RKO (cell line): ENCODE results near the gene OLR1.
A peak's percentile ranks its signal among the peaks of the same experiment; 100 is the strongest.

Experiments
- DNase-seq: peaks from one replicate; pipeline ENCODE4 v3.0.0-alpha.2; 2016; ENCODE audit warnings: low spot score

The OLR1 gene

DNA sequence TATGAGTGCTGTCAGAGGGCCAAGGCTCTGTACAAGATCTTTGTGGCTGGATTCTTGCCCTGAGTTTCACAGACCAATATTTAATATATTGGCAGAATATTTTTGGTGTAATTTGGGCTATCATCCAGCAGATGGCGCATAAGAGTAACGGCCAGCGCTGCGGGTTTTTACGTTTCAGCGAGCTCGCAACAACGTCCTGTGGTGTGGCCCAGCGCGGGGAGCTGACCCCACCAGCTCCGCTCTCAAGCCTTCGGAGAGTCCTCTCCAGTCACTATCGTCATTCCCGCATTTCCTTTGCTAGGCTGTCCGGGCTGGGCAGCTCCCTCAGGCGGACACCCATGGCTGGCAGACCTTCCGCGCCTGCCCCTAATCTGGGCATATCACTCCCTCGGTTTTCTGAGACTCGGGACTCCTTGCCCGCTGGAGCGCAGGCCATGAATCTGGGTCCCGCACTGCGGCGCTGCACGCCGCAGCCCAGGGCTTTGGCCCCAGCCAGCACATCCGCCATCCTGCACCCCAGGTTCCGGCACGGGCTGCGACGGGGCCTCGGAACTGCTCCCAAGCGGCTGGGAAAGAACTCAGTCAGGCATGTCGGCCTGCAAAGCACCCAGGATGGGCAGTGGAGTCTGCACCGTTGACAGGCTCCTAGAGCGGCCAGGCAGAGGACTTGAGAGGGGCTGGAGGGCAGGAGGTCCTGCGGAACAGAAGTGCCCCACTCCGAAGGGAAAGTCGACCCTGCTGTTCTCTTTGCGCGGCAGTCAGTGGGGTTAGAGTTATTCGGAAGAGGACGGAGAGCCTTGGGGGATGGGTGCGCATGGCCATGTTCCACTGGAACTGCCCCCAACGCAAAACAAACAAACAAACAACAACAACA lies 18.4 kb downstream of the OLR1 start:
- peak; percentile 42 for DNase-seq

DNA sequence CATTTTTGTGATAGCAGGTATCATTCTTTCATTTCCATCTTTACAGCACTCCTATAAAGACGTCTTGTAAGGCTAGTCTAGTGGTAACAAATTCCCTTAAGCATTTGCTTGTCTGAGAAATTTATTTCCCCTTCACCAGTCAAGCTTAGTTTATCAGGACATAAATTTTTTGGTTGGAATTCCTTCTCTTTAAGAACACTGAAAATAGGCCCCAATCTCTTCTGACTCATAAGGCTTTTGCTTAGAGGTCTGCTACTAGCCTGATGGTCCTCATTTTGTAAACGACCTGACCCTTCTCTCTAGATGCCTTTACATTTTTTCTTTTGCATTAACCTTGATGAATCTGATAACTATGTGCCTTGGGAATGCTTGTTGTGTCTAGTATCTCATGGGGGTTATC lies 20.3 kb downstream of the OLR1 start:
- no peak for DNase-seq

DNA sequence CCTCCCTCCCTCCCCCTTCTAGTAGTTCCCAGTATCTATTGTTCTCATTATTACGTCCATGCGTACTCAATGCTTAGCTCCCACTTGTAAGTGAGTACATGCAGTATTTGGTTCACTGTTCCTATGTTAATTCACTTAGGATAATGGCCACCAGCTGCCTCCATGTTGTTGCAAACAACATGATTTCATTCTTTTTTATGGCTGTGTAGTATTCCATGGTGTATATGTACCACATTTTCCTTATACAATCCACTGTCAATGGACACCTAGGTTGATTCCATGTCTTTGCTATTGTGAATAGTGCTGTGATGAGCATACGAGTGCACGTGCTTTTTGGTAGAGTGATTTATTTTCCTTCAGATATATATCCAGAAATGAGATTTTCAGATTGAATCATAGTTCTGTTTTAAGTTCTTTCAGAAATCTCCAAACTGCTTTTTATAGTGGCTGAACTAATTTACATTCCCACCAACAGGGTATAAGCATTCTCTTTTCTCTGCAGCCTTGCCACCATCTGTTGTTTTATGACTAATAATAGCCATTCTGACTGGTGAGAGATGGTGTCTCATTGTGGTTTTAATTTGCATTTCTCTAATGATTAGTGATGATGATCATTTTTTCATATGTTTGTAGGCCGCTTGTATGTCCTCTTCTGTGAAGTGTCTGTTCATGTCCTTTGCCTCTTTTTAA lies 24.1 kb downstream of the OLR1 start:
- DNase-seq = no peak

DNA sequence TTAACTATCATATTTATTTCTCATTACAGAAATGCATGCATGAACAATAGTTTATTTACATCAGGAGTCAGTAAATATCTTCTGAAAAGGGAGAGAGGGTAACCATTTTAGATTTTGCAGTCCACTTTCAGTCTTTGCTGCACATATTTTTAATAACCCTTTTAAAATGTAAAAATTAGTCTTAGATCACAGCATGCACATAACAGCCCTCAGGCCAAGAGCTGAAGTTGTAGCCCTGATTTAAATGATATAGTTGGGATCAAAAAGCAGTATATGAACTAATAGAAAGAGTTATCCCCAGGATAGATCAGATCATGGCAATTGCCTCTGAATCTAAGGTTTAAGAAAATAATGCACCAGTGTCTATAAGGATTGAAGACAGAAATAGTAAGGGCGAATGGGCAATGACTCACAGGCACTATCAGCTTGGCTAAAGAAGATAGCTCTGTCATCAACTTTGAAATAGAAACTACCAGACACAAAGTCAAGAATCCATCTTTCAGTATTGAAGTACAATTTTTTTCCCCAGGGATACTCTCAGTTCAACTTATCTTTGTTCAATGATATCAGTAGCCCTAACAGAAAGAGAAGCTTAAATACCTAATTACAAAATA lies 28.8 kb downstream of the OLR1 start:
- no peak for DNase-seq

DNA sequence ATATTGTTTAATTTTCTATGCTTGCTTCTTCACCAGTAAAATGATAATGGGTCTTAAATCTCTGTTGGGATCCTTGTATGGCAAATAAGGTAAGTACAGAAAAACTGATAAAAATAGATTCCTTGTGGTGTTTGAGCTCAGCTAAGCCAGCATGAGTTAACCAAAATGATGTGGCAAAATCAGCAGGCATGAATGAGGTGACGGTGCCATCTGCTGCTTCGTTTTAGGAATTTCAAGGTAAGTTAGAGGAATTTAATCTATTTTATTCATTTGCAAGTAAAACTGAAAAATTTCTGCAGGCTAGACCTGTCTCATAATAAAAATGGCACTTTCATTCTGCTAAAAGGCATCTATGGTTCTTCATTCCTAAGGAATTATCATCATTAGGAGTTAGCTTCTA lies 31.9 kb downstream of the OLR1 start:
- DNase-seq = peak; percentile 72

DNA sequence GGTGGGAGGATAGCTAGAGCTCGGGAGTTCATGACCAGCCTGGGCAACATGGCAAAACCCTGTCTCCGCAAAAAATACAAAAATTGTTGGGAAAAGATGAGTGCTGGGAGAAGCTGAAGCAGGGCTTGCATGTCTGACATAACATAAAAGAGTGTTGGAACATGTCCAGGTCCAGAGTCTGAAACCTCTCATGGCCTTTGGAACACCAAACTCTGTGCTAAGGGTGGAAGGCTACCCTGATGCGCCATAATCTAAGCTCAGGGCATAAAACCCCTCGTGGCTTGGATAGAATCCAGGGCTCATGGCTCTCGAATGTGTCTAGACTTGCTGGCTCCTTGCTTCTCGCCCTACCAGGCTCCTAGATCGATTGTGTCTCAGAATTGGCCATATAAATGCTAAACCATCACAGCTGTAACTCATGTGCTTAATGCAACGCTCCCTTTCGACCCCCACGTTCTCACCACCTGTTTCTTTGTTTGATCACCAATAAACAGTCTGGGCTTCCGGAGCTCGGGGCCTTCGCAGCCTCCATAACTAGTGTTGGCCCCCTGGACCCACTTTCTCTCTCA lies 35.2 kb downstream of the OLR1 start:
- DNase-seq = no peak

DNA sequence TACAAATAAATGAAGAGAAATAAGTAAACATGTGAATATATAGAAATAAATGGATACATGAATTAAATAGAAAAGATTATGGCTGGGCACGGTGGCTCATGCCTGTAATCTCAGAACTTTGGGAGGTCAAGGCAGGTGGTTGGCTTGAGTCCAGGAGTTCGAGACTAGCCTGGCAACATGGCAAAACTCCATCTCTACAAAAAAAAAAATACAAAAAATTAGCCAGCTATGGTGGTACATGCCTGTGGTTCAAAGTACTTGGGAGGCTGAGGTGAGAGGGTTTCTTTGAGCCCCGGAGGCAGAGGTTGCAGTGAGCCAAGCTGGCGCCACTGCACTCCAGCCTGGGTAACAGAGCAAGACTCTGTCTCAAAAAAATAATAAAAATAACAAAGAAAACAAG lies 36.8 kb downstream of the OLR1 start:
- DNase-seq = no peak

DNA sequence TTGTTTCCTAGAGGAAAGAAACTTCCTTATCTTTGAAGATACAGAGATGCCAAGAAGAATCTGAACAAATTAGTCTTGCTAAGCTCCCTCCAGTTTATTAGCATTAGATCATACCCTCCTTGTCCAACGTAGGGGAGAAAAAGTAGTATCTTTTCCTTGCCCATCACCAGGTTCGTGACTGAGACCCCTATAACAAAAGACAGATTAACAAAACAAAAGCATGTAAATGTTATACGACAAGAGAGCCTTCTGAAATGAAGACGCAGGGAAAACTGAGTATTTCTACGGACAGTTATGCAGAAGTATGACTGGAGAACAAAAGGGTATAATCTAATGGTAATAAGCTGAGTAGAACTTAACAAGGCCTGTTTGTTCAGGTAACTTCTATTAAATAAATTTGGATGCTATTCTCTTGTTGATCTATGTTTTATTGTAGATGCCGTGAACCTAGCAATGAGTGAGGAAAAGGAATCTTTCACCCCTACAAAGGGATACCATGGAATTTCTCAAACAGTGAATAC lies 39.0 kb downstream of the OLR1 start:
- no peak for DNase-seq

DNA sequence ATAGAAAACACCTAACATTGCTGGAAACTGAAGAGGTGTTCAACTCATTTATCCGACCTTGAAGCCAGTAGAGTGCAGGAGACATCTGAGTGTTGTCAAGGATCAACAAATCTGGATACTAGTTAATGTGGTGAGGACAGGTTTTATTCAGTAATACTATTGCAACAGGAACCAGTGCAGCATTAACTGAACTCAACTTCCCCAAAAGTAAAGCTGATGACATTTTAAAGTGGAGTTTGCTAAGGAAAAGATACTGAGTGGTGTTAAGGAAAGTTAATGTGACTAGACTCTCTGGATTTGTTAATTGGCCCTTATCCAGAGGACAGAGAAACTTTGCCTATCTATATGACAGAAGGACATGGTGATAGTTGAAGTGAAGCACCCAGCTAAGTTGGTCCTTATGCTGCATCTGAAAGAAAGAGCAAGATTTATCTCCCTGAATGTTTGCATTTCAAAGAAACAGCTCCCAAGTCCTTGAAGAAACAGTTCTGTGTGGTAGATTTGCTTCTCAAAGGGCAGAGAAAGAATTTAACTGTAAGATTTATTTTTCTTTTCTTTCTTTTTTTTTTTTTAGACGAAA lies 40.7 kb downstream of the OLR1 start:
- DNase-seq = no peak

DNA sequence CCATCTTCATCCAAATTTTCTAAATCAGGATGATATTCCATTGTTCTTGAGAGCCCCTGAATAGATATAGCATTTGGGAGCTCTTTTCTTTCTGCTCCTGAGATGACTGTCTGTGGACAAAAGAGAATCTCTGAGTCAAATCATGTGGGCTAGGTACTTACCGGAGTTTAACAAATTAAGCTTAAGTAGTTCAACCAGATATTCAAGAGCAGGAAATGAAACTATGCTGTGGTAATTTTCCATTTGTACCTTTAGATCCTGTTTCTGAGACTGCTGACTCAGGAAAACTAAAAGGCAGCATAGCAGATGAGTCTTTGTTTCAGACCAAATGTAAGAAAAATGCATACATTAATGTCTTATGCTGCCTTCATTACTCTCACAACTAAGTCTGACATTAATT lies 41.9 kb downstream of the OLR1 start, which contains the start of gene CLEC7A:
Gene CLEC7A, minus strand, starts transcription at position 158 of the 400 bp plus-strand sequence. Its CDS starts 117 bp downstream, at position 41.
- no peak for DNase-seq

DNA sequence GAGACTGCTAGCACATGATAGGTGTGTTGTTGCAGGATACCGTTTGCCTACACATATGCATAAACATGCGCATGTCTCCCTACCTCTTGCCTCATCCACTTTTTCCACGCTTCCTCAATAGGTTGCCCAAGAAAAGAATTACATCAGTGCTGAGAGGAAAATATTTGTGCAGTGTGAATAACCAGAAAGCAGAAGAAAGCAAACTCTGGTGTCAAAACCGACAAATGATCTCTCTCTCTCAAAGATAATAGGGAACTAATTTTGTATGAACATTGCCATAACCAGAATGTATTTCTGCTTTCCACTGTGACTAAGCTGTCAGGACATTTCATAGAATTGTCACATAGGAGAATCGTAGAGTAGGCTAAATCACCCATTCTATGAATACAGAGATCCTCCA lies 43.2 kb downstream of the OLR1 start:
- no peak for DNase-seq

DNA sequence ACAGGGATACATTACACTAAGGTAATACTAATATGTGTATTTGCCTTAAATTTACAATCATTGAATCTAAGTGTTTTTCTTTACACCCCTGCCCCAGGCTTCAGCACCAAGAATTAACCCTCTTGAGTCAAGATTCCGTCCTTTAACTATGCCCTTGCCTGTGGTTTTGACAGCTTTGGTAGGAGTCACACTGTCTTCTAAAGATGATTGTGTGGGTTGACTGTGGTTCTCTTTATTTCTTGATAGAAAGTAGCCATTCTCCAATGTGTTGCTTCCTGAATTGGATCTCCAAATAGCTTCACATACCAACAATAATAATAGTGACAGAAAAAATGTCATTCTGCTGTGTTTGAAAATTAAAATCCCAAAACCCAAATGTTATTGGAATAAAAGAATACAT lies 45.5 kb downstream of the OLR1 start:
- no peak for DNase-seq

DNA sequence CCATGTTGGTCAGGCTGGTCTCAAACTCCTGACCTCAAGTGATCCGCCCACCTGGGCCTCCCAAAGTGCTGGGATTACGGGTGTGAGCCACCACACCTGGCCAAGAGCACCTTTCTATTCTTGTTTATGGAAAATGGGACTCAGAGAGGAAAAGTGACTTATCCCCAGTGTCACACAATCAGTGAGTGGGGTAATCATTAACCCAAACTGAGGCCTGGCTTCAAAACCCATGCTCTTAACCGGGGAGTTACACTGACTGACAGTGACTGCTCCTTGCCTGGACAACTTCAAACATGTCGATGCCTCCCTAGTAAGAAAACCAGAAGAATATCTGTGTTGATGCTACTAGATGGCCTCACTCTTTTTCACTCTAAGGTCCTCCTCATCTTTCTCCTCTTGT lies 49.2 kb downstream of the OLR1 start:
- DNase-seq = no peak

DNA sequence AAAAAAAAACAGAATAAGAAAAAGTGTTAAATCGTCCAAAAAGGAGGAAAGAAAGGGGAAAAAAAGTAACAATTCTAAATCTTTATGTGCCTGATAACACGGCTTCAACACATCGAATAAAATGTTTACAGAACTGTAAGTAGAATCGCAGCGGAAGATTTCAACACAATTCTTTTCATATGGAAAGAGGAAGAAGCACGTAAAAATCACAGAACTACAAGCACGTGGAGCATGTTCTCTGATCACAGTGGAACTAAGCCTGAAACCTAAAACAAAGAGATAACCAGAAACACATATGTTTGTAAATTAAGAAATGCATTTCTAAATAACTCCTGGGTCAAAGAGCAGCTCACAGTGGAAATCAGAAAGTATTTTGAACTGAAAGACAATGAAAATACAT lies 50.7 kb downstream of the OLR1 start:
- no peak for DNase-seq

DNA sequence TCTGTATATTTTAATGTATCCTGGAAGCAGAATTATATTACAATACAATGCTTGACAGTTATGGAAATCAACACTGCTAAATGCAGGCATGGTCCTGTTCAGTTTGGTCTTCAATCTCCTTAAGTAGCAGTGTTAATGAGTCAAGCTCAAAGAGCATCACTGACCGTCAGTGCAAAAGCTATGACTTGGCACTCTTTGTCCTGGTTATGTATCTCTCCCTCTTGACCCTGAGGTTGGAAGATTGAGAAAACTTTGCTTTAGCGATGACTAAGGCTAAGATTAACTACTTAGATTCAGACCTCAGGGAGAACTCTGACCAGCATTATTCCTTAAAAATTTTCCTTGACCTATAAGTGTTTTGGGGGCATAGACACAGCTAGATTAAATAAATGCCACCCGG lies 52.9 kb downstream of the OLR1 start:
- DNase-seq = peak; percentile 18

DNA sequence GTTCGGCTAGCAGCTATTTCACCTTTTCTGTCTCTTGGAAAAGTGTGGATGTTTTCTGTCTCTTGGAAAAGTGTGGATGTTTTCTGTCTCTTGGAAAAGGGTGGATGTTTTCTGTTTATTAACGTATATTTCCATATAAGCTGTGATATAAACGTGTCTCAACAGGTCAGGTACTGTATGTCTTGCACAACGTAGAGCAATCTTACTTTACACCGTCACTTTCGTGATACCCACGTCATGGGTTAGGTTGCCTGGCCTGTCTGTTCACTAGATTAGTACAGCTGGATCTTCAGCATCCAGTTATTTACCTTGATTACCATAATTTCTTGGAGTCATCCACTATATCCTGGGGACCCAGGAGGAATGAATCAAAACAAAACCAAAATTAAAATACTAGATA lies 56.0 kb downstream of the OLR1 start:
- DNase-seq = no peak

DNA sequence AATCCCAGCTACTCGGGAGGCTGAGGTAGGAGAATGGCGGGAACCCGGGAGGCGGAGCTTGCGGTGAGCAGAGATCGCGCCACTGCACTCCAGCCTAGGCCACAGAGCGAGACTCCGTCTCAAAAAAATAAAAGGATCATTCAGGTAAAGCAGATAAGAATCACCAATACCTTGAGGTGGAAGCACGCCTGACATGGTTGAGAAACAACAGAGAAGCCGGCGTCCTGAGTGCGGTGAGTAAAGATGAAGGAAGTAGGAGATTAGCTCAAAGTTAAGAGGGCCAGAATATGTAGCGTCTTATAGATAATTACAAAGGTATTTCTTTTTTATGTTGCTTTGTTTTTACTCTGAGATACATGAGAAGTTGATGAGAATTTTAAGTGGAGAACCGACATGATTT lies 56.6 kb downstream of the OLR1 start:
- DNase-seq = no peak

DNA sequence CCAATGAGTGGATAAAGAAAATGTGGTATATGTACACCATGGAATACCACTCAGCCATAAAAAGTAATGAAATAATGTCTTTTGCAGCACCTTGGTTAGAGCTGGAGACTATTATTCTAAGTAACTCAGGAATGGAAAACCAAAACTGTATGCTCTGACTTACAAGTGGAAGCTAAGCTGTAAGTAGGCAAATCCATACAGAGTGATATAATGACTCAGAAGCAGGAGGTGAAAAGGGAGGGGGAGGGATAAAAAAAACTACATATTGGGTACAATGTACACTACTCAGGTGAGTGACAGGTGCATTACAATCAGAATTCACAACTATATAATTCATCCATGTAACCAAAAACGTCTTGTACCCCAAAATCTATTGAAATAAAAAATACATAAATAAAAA lies 58.0 kb downstream of the OLR1 start:
- no peak for DNase-seq

DNA sequence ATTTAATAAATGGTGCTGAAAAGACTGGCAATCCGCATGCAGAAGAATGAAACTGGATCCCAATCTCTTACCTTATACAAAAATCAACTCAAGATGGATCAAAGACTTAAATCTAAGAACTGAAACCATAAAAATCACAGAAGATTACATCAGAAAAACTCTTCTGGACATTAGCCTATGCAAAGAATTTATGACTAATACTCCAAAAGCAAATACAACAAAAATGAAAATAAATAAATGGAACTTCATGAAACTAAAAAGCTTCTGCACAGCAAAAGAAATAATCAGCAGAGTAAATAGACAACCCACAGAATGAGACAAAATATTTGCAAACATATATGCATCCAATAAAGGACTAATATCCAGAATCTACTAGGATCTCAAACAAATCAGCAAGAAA lies 58.9 kb downstream of the OLR1 start:
- no peak for DNase-seq

DNA sequence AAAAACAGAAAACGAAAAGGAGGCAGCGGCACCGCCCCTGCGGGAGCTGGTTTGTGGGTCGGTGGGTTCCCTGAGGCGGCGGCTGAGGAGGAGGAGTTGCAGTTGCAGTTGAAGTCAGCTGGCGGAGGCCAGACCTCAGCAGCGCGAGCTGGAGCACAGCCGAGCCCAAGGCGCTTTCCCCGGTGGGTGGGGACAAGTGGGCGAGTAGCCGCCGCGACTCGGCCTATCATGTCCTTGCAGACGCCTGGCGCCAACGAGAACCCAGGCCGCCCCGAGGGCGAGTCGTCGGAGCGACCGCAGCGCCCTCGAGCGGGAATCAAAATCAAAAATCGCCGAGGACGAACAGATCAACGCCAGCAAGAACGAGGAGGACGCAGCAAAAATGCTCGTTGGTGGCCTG lies 60.5 kb downstream of the OLR1 start:
- DNase-seq = no peak

DNA sequence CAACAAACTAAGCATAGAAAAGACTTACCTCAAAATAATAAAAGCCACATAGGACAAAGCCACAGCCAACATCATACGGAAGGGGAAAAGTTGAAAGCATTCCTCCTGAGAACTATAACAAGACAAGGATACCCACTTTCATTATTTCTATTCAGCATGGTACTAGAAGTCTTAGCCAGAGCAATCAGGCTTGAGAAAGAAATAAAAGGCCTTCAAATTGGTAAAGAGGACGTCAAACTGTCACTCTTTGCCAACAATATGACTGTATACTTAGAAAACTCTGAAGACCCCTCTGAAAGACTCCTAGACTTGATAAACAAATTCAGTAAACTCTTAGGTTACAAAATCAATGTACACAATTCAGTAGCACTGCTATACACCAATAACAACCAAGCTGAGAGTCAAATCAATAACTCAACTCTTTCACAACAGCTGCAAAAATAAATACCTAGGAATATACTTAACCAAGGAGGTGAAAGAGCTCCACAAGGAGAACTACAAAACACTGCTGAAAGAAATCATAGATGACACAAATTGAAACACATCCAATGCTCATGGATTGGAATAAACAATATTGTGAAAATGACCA lies 61.6 kb downstream of the OLR1 start:
- DNase-seq = no peak
